ENCODE data around the gene DCAF4. TPM values are rescaled to one million over a fixed set of nuclear protein-coding genes. Genes with fewer than 3 reads are reported as not detected.
"Not testable (repeated sequence)": the region's sequence is repeated elsewhere in the genome, so short reads cannot be mapped to it uniquely, and the experiment has no call there.

DCAF4 gene
- polyA plus RNA-seq, 3 donors = 2.8 to 13.2 (median 8.0) TPM

GRCh38 chr14:72990171-72990570 lies 63.9 kb downstream of the DCAF4 start:
- 99% methylated on average over 8 of the region's 8 CpGs for WGBS, 3 donors
- no peak overlapping the region for H3K27ac ChIP-seq (ENCODE audit: low read depth, low read length)

GRCh38 chr14:72996916-72997315 lies 70.7 kb downstream of the DCAF4 start:
- no peak overlapping the region for H3K27ac ChIP-seq (ENCODE audit: low read depth, low read length)
- 90 to 93% (median 90%) methylated on average over 6 of the region's 6 CpGs for WGBS, 3 donors

- no peak overlapping the region for H3K27ac ChIP-seq (ENCODE audit: low read depth, low read length)
- 83 to 92% (median 87%) methylated on average over 2 of the region's 2 CpGs for WGBS, 3 donors
Observed at GRCh38 chr14:72998252-72998903, 72.1 kb downstream of the DCAF4 start.

GRCh38 chr14:72999316-72999715 lies 73.1 kb downstream of the DCAF4 start:
- H3K27ac ChIP-seq (ENCODE audit: low read depth, low read length) = no peak overlapping the region
- 96 to 99% (median 98%) methylated on average over 4 of the region's 4 CpGs for WGBS, 3 donors

GRCh38 chr14:73000073-73000472 lies 73.8 kb downstream of the DCAF4 start:
- 89 to 92% (median 91%) methylated on average over 2 of the region's 2 CpGs for WGBS, 3 donors

GRCh38 chr14:73003681-73004080 lies 77.4 kb downstream of the DCAF4 start:
- no peak overlapping the region for H3K27ac ChIP-seq (ENCODE audit: low read depth, low read length)
- 85 to 96% (median 93%) methylated on average over 6 of the region's 6 CpGs for WGBS, 3 donors

More at GRCh38 chr14:73000073-73000472, 73.8 kb downstream of the DCAF4 start:
- no peak overlapping the region for H3K27ac ChIP-seq (ENCODE audit: low read depth, low read length)

GRCh38 chr14:73004641-73005040 lies 78.4 kb downstream of the DCAF4 start:
- 69 to 95% (median 94%) methylated on average over 9 of the region's 9 CpGs for WGBS, 3 donors
- H3K27ac ChIP-seq (ENCODE audit: low read depth, low read length) = not testable (repeated sequence)

- no peak overlapping the region for H3K27ac ChIP-seq (ENCODE audit: low read depth, low read length)
- WGBS, 3 donors = 78 to 82% (median 81%) methylated on average over 5 of the region's 5 CpGs
Observed at GRCh38 chr14:73007835-73008234, 81.6 kb downstream of the DCAF4 start.

GRCh38 chr14:73008501-73008900 lies 82.2 kb downstream of the DCAF4 start:
- 59 to 74% (median 60%) methylated on average over 1 of the region's 1 CpG for WGBS, 3 donors
- H3K27ac ChIP-seq (ENCODE audit: low read depth, low read length) = no peak overlapping the region

Other genes starting within 250 kb of the DCAF4 start
- under 1 TPM; 0.37 to 0.79 (median 0.41) TPM for gene DPF3, start 32.4 kb upstream of the DCAF4 start, polyA plus RNA-seq
- gene ZFYVE1, start 100.6 kb downstream of the DCAF4 start, polyA plus RNA-seq = 1 to 10 TPM; 4.9 to 7.5 (median 6.7) TPM
- gene RBM25, start 132.1 kb downstream of the DCAF4 start, polyA plus RNA-seq = 10 to 100 TPM; 15.6 to 29.7 (median 23.8) TPM
- 10 to 100 TPM; 10.2 to 21.1 (median 14.2) TPM for gene PSEN1, start 210.0 kb downstream of the DCAF4 start, polyA plus RNA-seq